ENCODE measurements around the gene NXPE1.

NXPE1 gene

GRCh38 chr11:114595571-114595970 is 35.9 kb upstream of the NXPE1 start, which contains the start of gene NXPE4:
Gene NXPE4, minus strand, starts transcription at chr11:114595786. Its CDS starts 1,027 bp downstream, at chr11:114594759.
- Histone ChIP-seq H3K4me1 (no peaks in the 10 kb centered on the region), H3K4me3 (ENCODE audit: low read depth, low read length) (no peak within 1 kb of the TSS), H3K27me3 (no peaks in the 10 kb centered on the region), H3K9me3 (no peaks in the 10 kb centered on the region), H3K36me3 (no peaks in the 10 kb centered on the region)
- DNase-seq: no peak
- no peak for TF ChIP-seq CTCF (IDR thresholded peaks at IDR 0.05; ENCODE audit: low read depth, low read length)

GRCh38 chr11:114594703-114595102 is 35.0 kb upstream of the NXPE1 start:
- no peaks in the 10 kb centered on the region for H3K4me1 ChIP-seq
- H3K9me3 ChIP-seq: no peaks in the 10 kb centered on the region
- DNase-seq: no peak
- no peaks in the 10 kb centered on the region for H3K36me3 ChIP-seq
- H3K27me3 ChIP-seq: no peaks in the 10 kb centered on the region
- TF ChIP-seq CTCF (IDR thresholded peaks at IDR 0.05; ENCODE audit: low read depth, low read length): no peak
- no peak overlapping the region for H3K4me3 ChIP-seq (ENCODE audit: low read depth, low read length)

GRCh38 chr11:114587398-114587953 is 27.8 kb upstream of the NXPE1 start:
- H3K4me1 ChIP-seq: no peaks in the 10 kb centered on the region
- H3K27me3 ChIP-seq: no peaks in the 10 kb centered on the region
- no peak for TF ChIP-seq CTCF (IDR thresholded peaks at IDR 0.05; ENCODE audit: low read depth, low read length)
- H3K4me3 ChIP-seq (ENCODE audit: low read depth, low read length): no peak overlapping the region
- H3K36me3 ChIP-seq: no peaks in the 10 kb centered on the region
- no peaks in the 10 kb centered on the region for H3K9me3 ChIP-seq
- DNase-seq: no peak

- no peak for DNase-seq
- Histone ChIP-seq H3K4me1 (no peaks in the 10 kb centered on the region), H3K27me3 (no peaks in the 10 kb centered on the region), H3K9me3 (no peaks in the 10 kb centered on the region), H3K36me3 (no peaks in the 10 kb centered on the region), H3K4me3 (ENCODE audit: low read depth, low read length) (no peak overlapping the region)
- TF ChIP-seq CTCF (IDR thresholded peaks at IDR 0.05; ENCODE audit: low read depth, low read length): peak; percentile 24; the same call in 1 of the 2 replicates
Measured at GRCh38 chr11:114586797-114587196, 27.1 kb upstream of the NXPE1 start.

GRCh38 chr11:114571712-114572111 is 12.0 kb upstream of the NXPE1 start:
- Histone ChIP-seq H3K27me3 (peaks cover 3% of the 10 kb centered on the region; the same call in 1 of the 2 replicates), H3K9me3 (no peaks in the 10 kb centered on the region), H3K36me3 (no peaks in the 10 kb centered on the region), H3K4me3 (ENCODE audit: low read depth, low read length) (no peak overlapping the region), H3K4me1 (no peaks in the 10 kb centered on the region)
- peak; percentile 9 for DNase-seq
- TF ChIP-seq CTCF (IDR thresholded peaks at IDR 0.05; ENCODE audit: low read depth, low read length): 0 out of 2 replicates have a peak, but pooled peaks have one; percentile 5

- DNase-seq: no peak
- Histone ChIP-seq H3K9me3 (no peaks in the 10 kb centered on the region), H3K4me1 (no peaks in the 10 kb centered on the region), H3K27me3 (peaks cover 3% of the 10 kb centered on the region; the same call in 1 of the 2 replicates), H3K36me3 (no peaks in the 10 kb centered on the region), H3K4me3 (ENCODE audit: low read depth, low read length) (no peak overlapping the region)
- no peak for TF ChIP-seq CTCF (IDR thresholded peaks at IDR 0.05; ENCODE audit: low read depth, low read length)
Measured at GRCh38 chr11:114569801-114570200, 10.1 kb upstream of the NXPE1 start.

Data from BE2C (cell line).